Measurements from ENCODE around the gene COL17A1. TPM values are rescaled to one million over a fixed set of nuclear protein-coding genes. Genes with fewer than 3 reads are reported as not detected.

The COL17A1 gene
- total and polyA plus RNA-seq, 2 of the 13 experiments (the other 11 are each of a cell fraction or from before 2014, with no cell fraction given) = 0.03 TPM; not detected in 1

- TF ChIP-seq ZNF446 (CRISPR knock-in tag; IDR thresholded peaks at IDR 0.05) (no peak), ZNF225 (CRISPR knock-in tag; IDR thresholded peaks at IDR 0.05) (0 out of 2 replicates have a peak, but pooled peaks have one; percentile 48), ZNF703 (CRISPR knock-in tag; IDR thresholded peaks at IDR 0.05; ENCODE audit: borderline replicate concordance) (no peak), MED13 (CRISPR knock-in tag; IDR thresholded peaks at IDR 0.05) (0 out of 2 replicates have a peak, but pooled peaks have one; percentile 35), SPEN (CRISPR knock-in tag; IDR thresholded peaks at IDR 0.05; ENCODE audit: low read depth) (peak; percentile 77), IKZF5 (CRISPR knock-in tag; IDR thresholded peaks at IDR 0.05) (peak; percentile 77; the same call in 1 of the 2 replicates), PRPF4 (IDR thresholded peaks at IDR 0.05; ENCODE audit: low read depth, low read length, poor library complexity, severe bottlenecking) (no peak), ZNF468 (CRISPR knock-in tag; IDR thresholded peaks at IDR 0.05) (no peak), TOE1 (CRISPR knock-in tag; IDR thresholded peaks at IDR 0.05) (no peak), ZNF503 (CRISPR knock-in tag; IDR thresholded peaks at IDR 0.05) (0 out of 2 replicates have a peak, but pooled peaks have one; percentile 31), GATAD1 (CRISPR knock-in tag; IDR thresholded peaks at IDR 0.05) (peak; percentile 82), SKI (IDR thresholded peaks at IDR 0.05; ENCODE audit: partially characterized antibody) (no peak), ZNF460 (CRISPR knock-in tag; IDR thresholded peaks at IDR 0.05; ENCODE audit: borderline replicate concordance) (no peak; the same call in 1 of the 2 replicates), POGK (CRISPR knock-in tag; conservative IDR thresholded peaks at IDR 0.05) (peak; percentile 88), ZNF382 (CRISPR knock-in tag; IDR thresholded peaks at IDR 0.05; ENCODE audit: borderline replicate concordance) (no peak), ZNF598 (CRISPR knock-in tag; IDR thresholded peaks at IDR 0.05; ENCODE audit: borderline replicate concordance) (no peak), PAWR (CRISPR knock-in tag; IDR thresholded peaks at IDR 0.05; ENCODE audit: borderline replicate concordance) (no peak), ZSCAN5A (CRISPR knock-in tag; IDR thresholded peaks at IDR 0.05; ENCODE audit: borderline replicate concordance) (peak; percentile 23; the same call in 1 of the 2 replicates), ZNF546 (CRISPR knock-in tag; conservative IDR thresholded peaks at IDR 0.05) (no peak), HES4 (CRISPR knock-in tag; IDR thresholded peaks at IDR 0.05; ENCODE audit: borderline replicate concordance) (no peak)
Measured at GRCh38 chr10:104121485-104122224, 36.0 kb upstream of the COL17A1 start, which contains the start of gene SFR1 (continued).
